HG02973 (cell line): ENCODE results near the gene MINPP1.

Source experiments
- ATAC-seq: cut with Tn5 transposase; IDR thresholded peaks from one replicate; pipeline ENCODE4 v1.9.1; 2021; ENCODE audit warnings: moderate library complexity; ENCODE audit not compliant: unreplicated experiment

The MINPP1 gene

GRCh38 chr10:87518937-87519336 is 14.2 kb downstream of the MINPP1 start:
- no peak for ATAC-seq

GRCh38 chr10:87519582-87519981 is 14.9 kb downstream of the MINPP1 start:
- ATAC-seq = no peak

GRCh38 chr10:87523731-87524130 is 19.0 kb downstream of the MINPP1 start:
- no peak for ATAC-seq

- no peak for ATAC-seq
Observed at GRCh38 chr10:87524296-87524695, 19.6 kb downstream of the MINPP1 start.

- no peak for ATAC-seq
Observed at GRCh38 chr10:87531908-87532622, 27.4 kb downstream of the MINPP1 start.

- no peak for ATAC-seq
Observed at GRCh38 chr10:87532696-87533095, 28.0 kb downstream of the MINPP1 start.

- no peak for ATAC-seq
Observed at GRCh38 chr10:87534173-87534858, 29.6 kb downstream of the MINPP1 start.

GRCh38 chr10:87538092-87539015 is 33.7 kb downstream of the MINPP1 start:
- ATAC-seq = no peak

GRCh38 chr10:87541114-87541513 is 36.4 kb downstream of the MINPP1 start:
- no peak for ATAC-seq

- no peak for ATAC-seq
Observed at GRCh38 chr10:87544721-87545120, 40.0 kb downstream of the MINPP1 start.

- no peak for ATAC-seq
Observed at GRCh38 chr10:87545783-87546182, 41.1 kb downstream of the MINPP1 start.

- ATAC-seq = no peak
Observed at GRCh38 chr10:87546210-87546609, 41.5 kb downstream of the MINPP1 start.

- no peak for ATAC-seq
Observed at GRCh38 chr10:87546971-87547413, 42.3 kb downstream of the MINPP1 start.

- no peak for ATAC-seq
Observed at GRCh38 chr10:87547734-87548311, 43.1 kb downstream of the MINPP1 start.

- ATAC-seq = no peak
Observed at GRCh38 chr10:87550741-87551140, 46.0 kb downstream of the MINPP1 start.

- no peak for ATAC-seq
Observed at GRCh38 chr10:87551326-87551725, 46.6 kb downstream of the MINPP1 start.

- ATAC-seq = no peak
Observed at GRCh38 chr10:87552248-87552929, 47.7 kb downstream of the MINPP1 start.

GRCh38 chr10:87557409-87557808 is 52.7 kb downstream of the MINPP1 start:
- no peak for ATAC-seq

GRCh38 chr10:87558333-87558732 is 53.6 kb downstream of the MINPP1 start:
- no peak for ATAC-seq

- no peak for ATAC-seq
Observed at GRCh38 chr10:87559392-87559791, 54.7 kb downstream of the MINPP1 start.
